Activated CD4-positive, CD25-positive, alpha-beta regulatory T cell treated with anti-CD3 and anti-CD28 coated beads, Interleukin-2, amount 50 U/mL, for 16 hours (primary cell): Measurements from ENCODE around the gene SSX2IP.
"Not testable (repeated sequence)": the region's sequence is repeated elsewhere in the genome, so short reads cannot be mapped to it uniquely, and the experiment has no call there.

Source experiments
- DNase-seq: peaks from one replicate; pipeline ENCODE4 v3.0.0-alpha.2; 2020; ENCODE audit warnings: low read depth, low spot score

The SSX2IP gene

GRCh38 chr1:84619383-84620102 is 70.7 kb downstream of the SSX2IP start:
- peak; percentile 17 for DNase-seq

- no peak for DNase-seq
Measured at GRCh38 chr1:84617349-84617748, 72.9 kb downstream of the SSX2IP start.

- no peak for DNase-seq
Measured at GRCh38 chr1:84615790-84616189, 74.5 kb downstream of the SSX2IP start.

DNA sequence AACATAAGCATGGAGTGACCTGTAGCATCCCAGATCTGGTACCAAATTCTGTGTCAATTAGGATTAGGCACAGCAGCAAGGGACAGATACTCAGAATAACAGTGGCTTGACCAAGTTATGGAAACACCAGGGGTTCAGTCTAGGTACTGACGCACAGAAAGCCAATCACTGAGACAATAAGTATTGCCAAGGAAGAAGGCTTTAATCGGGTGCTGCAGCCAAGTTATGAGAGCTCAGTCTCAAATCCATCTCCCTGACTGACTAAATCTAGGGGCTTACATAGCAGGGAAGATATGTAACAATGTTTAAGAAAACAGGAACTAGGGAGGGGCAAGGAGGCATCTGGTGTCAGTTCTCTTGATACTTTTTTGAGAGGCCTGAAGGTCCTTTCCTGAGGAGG is 76.4 kb downstream of the SSX2IP start:
- no peak for DNase-seq

GRCh38 chr1:84613026-84613425 is 77.2 kb downstream of the SSX2IP start:
- DNase-seq: no peak

GRCh38 chr1:84611796-84612195 is 78.5 kb downstream of the SSX2IP start:
- DNase-seq: no peak

DNA sequence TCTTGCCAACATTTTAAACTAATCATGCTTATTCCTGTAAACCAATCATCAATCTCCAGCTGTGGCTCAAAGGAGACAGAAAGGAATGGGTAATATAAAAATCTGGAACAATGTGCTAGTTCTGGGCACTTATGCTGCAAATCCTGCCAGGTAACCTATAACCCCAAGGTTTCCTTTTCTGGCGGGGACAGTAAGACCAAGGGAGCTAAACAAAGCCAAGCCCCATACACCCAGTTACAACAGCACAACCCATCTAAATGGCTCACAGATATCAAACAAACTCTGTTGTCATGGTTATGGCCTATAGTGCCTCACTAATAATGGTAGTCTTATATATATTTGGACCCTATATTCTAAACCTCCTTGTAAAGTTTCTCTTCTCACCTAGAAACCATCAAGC is 79.2 kb downstream of the SSX2IP start:
- no peak for DNase-seq

DNA sequence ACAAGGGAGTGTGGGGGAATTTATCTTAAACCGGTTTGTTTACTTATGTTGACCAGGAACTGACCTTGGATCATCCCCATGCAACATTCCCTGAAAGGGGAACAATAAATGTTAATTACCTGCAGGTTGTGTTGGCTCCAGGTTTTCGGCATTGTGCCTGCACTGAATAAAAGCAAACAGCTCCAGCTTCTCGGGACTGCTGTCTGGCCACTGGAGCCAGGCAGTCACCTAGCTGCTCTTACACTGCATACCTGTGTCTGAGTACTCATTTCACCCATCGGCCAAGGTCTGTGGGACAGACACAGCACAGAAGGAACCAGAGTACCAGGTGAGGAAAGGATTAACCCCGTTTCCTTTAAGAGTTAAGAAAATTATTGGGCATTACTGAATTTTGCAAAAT is 83.3 kb downstream of the SSX2IP start:
- DNase-seq: no peak

DNA sequence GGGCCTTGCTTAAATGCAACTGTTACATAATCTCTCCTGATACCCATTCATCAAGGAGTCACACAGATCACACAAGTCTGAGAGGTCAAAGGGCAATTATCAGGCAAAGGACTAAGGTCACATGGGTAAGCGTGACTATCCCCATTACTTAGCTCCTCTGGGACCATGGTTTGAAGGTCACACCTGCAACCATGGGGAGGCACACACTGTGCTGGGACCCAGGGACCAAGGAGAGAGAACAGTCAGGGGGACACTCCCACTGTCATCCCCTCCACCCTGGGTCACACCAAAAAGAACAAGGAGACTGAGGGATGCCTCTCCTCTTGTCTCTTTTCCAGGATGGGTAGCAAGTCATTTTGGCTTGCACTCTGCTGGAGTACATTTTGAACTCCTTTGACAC is 85.1 kb downstream of the SSX2IP start:
- no peak for DNase-seq

- DNase-seq: no peak
Measured at GRCh38 chr1:84603941-84604830, 86.1 kb downstream of the SSX2IP start.

DNA sequence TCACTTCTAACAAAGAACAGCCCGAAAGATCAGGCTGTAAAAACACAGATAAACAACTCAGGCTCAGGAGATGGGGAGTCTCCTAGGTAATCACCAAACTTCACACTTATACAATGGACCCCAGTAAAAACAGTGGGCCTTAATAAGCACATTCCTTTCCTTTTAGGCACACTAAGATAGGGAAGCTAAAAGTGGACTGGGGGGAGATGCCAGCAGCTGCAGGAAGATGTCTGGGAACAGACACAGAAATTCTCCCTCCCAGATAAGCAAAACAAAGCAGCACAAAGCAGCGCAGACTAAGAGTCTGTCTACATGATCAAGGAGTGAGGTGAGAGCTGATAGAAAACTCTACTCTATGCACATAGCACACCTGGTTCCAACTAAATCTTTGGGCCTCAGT is 87.0 kb downstream of the SSX2IP start:
- no peak for DNase-seq

GRCh38 chr1:84600796-84601195 is 89.5 kb downstream of the SSX2IP start:
- no peak for DNase-seq

DNA sequence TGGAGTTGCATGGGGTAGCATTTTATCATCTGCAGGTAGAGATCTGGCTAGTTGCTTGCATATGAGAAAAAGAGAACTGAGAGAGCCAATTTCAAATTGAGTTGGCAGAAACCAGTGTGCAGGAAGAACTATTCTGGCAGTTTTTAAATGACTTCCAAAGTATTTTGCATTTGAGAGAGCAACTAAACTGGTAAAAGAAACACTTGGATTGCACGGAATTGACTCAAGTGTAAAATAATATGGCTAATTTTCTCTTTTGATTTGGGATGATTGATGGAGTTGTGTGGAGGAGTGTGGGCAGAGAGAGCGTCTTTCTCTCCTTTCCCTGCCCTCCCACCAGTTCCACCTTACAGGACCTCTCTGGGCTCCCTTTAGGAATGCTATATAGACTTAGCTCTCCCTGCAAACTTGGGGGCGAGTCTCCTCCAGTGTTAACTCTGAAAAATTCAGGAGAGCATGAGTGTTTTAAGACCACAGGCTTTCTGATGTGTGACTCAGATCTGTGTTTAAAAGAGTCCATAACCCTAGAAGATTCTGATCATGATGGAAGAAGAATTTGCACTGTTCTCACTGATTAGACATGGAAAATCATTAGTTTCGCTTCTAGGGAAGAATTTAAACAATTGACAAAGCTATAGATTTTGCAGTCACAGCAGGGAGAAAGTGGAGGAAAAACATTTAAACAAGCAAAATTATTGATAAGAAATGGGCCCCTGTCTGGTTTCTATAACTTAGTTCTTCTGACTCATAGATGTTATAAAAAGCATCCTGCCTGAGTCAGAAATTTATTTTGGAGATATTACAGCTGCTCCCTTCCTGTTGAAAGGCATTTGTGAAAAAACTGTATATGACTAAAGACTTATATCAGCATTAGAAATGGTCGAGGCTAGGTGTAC is 91.2 kb downstream of the SSX2IP start:
- no peak for DNase-seq

DNA sequence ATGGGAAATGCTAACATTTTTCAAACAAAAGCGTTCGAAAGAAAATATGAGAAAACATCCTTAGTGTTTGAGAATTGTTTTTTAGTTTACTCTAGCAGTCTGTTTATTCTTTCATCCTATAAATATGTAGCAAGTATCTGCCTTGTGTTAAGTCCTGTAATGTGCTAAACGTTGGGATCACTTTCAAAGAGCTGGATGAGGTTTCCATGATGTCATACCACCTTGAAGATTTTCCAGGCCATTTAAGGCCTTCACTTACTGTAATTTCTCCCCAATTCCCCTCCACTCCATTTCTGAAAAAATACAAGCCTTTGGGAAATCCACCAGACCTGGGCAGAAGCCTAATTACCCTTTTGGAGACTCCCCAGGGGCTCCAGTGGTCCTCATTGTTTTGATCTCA is 91.8 kb downstream of the SSX2IP start:
- DNase-seq: no peak

DNA sequence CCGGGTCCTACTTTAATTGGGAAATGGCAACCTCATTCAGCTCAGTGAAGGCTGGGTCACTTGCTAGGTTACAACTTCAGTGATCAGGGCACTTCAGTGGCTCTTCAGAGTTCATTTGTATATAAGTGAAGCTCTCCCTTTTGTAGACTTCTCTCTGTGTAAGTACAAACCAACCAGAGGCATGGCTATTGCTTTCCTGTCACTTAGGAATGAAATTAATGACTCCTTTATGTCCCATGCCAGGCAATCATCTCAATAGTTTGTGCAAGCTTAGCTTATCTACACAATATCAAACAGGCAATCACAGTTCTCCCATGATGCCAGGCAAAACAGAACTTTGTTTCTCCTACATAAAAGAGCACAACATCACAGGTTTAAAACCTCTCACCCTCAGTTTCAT is 93.2 kb downstream of the SSX2IP start:
- DNase-seq: no peak

DNA sequence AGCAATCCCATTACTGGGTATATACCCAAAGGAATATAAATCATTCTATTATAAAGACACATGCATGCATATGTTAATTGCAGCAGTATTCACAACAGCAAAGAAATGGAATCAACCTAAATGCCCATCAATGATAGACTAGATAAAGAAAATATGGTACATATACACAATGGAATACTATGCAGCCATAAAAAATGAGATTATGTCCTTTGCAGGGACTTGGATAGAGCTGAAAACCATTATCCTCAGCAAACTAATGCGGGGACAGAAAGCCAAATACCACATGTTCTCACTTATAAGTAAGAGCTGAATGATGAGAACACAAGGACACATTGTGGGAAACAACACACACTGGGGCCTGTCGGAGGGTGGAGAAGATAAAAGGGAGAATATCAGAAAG is 95.3 kb downstream of the SSX2IP start:
- not testable (repeated sequence) for DNase-seq
